Measurements from ENCODE around the gene CLDN20.
"Not testable (repeated sequence)": the region's sequence is repeated elsewhere in the genome, so short reads cannot be mapped to it uniquely, and the experiment has no call there.

Gene CLDN20

DNA sequence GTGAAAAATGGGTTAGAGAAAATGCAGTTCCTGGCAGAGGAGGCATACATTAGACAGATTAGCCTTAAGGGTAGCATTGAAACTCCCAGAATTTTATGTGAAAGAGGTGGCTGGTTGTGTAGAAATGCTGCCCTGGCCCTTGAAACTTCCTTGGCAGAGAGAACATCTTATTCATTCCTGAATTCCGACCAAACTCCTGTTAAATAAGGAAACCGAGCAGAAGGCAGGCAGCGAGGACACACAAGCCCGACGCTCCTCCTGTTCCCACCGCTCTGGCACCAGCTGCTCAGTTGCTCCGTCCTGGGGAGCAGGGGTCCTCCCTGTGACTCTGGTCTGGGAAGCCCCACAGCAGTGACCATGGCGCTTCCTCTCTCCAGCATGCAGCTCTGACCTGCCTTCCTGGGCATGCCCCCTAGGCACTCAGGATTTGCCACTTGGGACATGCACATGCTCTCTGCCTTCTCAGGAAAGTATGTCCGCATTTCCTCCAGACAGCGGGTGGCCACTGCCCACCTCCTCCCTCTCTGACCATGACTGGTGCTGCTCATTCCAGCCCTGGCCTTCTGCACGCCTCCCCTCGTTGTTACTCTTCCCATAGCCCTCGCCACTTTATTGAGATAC is 35.2 kb upstream of the CLDN20 start:
- H3K9me3 ChIP-seq, result no peaks in the 10 kb centered on the region
- H3K36me3 ChIP-seq, result no peaks in the 10 kb centered on the region
- peaks cover 0 to 25% (median 14%) of the 10 kb centered on the region in 4 donors for H3K4me1 ChIP-seq
- TF ChIP-seq, protein P1, sequence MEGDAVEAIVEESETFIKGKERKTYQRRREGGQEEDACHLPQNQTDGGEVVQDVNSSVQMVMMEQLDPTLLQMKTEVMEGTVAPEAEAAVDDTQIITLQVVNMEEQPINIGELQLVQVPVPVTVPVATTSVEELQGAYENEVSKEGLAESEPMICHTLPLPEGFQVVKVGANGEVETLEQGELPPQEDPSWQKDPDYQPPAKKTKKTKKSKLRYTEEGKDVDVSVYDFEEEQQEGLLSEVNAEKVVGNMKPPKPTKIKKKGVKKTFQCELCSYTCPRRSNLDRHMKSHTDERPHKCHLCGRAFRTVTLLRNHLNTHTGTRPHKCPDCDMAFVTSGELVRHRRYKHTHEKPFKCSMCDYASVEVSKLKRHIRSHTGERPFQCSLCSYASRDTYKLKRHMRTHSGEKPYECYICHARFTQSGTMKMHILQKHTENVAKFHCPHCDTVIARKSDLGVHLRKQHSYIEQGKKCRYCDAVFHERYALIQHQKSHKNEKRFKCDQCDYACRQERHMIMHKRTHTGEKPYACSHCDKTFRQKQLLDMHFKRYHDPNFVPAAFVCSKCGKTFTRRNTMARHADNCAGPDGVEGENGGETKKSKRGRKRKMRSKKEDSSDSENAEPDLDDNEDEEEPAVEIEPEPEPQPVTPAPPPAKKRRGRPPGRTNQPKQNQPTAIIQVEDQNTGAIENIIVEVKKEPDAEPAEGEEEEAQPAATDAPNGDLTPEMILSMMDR (IDR thresholded peaks at IDR 0.05), result no peak
- peak overlapping the region; percentile 75 to 80 for H3K27ac ChIP-seq
- DNase-seq, result no peak
- H3K27me3 ChIP-seq, result no peaks in the 10 kb centered on the region
- intact Hi-C loops (cut with DNase I; ENCODE audit: low total_unique reads), result no loop called here
- peak overlapping the region; percentile 33 to 45 for H3K4me3 ChIP-seq

DNA sequence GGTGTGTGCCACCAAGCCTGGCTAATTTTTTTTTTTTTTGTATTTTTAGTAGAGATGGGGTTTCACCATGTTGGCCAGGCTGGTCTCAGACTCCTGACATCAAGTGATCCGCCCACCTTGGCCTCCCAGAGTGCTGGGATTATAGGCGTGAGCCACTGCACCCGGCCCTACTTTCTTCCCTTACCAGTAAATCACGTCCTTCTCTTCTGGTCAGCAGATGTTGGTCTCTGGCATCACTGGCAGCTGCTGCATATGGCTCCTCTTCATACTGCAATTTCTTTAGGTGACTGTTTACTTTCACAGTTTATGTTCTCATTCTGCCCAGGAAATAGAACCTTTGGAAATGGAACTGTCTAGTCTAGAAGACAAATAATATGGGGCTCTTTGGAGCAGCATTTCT is 32.8 kb upstream of the CLDN20 start:
- H3K9me3 ChIP-seq; H3K27me3 ChIP-seq; H3K36me3 ChIP-seq; DNase-seq; H3K27ac ChIP-seq; H3K4me3 ChIP-seq; intact Hi-C loops (cut with DNase I; ENCODE audit: low total_unique reads): not testable (repeated sequence)
- peaks cover 0 to 36% (median 20%) of the 10 kb centered on the region in 4 donors for H3K4me1 ChIP-seq

DNA sequence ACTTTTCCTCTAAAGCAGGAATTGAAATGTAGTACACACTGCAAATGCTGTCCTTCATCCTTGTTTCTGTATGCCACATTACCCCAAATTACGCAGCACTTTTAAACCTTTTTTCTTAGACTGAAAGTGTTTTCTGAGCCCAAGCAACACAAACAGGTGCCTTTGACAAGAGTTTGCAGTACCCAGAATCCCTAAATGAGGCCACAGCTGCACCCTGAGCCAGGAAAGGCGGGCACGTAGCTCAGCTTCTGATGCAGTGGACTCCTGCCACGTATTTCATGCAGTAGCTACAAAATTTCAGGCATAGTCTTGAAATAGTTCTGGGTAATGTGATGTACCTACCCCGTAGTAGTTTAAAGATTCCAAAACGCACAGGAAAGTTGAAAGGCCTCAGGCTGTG is 31.0 kb upstream of the CLDN20 start:
- H3K27ac ChIP-seq, result no peak overlapping the region
- H3K9me3 ChIP-seq, result no peaks in the 10 kb centered on the region
- TF ChIP-seq, protein P1 (IDR thresholded peaks at IDR 0.05), result no peak
- no peak for DNase-seq
- H3K4me1 ChIP-seq, result peaks cover 0 to 32% (median 18%) of the 10 kb centered on the region in 4 donors
- H3K27me3 ChIP-seq, result no peaks in the 10 kb centered on the region
- intact Hi-C loops (cut with DNase I; ENCODE audit: low total_unique reads), result no loop called here
- H3K4me3 ChIP-seq, result no peak overlapping the region
- no peaks in the 10 kb centered on the region for H3K36me3 ChIP-seq

DNA sequence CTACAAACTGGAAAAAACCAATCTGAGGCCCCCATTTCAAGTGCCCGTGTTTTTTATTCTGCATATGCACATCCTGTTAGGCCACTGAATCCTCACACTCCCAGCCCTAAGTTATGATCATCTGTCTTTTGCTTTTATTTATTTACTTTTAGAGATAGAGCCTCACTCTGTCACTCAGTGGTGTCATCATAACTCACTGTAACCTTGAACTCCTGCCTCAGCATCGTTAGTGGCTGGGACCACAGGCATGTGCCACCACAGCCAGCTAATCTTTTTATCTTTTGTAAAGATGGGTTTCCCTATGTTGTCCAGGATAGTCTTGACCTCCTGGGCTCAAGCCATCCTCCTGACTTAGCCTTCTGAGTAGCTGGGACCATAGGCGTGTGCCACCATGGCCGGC is 29.6 kb upstream of the CLDN20 start:
- Histone ChIP-seq H3K4me3 (no peak overlapping the region), H3K27ac (peak overlapping the region in 1 of 2 donors; percentile 21), H3K9me3 (no peaks in the 10 kb centered on the region), H3K4me1 (peaks cover 0 to 19% (median 7%) of the 10 kb centered on the region in 4 donors), H3K36me3 (no peaks in the 10 kb centered on the region), H3K27me3 (no peaks in the 10 kb centered on the region)
- intact Hi-C loops (cut with DNase I; ENCODE audit: low total_unique reads), result no loop called here
- TF ChIP-seq, protein P1 (IDR thresholded peaks at IDR 0.05), result no peak
- DNase-seq, result no peak

DNA sequence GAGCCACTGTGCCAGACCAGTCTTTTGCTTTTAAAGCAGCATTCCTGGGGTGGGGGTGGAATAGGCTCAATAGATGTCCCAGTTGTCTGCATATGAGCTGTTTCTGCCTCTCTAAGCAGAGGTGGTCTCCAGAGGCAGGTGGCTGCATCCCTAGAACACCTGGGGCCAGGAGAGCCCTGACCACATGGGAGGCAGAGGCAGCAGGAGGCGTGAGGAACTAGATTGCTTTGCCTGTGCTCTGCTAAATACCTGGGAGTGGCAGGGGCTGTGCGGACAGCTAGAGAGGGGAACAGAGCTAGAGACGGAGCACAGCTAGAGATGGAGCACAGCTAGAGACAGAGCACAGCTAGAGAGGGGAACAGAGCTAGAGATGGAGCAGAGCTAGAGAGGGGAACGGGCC is 29.1 kb upstream of the CLDN20 start:
- intact Hi-C loops (cut with DNase I; ENCODE audit: low total_unique reads), result no loop called here
- H3K4me1 ChIP-seq, result peaks cover 0 to 16% (median 6%) of the 10 kb centered on the region in 4 donors
- H3K36me3 ChIP-seq, result no peaks in the 10 kb centered on the region
- TF ChIP-seq, protein P1 (IDR thresholded peaks at IDR 0.05), result no peak
- H3K27me3 ChIP-seq, result no peaks in the 10 kb centered on the region
- H3K4me3 ChIP-seq, result no peak overlapping the region
- peak overlapping the region; percentile 0 to 21 for H3K27ac ChIP-seq
- no peak for DNase-seq
- H3K9me3 ChIP-seq, result no peaks in the 10 kb centered on the region

DNA sequence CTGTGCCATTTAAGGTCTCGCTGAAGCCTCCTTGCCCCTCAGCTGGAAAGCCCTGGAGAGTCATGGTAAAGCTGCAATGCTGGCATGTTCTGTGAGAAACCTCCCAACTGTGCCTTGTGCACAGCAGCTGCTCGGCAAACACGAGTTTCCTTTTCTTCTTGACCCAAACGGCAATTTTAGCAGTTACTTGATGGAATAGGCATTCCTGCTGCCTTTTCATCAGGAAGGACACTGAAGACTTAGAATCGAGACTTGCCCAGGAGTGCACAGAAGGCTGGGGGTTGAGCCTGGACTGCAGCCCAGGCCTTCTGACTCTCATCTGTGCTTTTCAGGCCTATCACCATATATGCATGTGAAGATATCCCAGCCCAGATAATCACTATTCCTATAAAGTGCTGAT is 28.7 kb upstream of the CLDN20 start:
- Histone ChIP-seq H3K9me3 (no peaks in the 10 kb centered on the region), H3K4me3 (no peak overlapping the region), H3K27ac (peak overlapping the region; percentile 0 to 21), H3K4me1 (peaks cover 0 to 16% (median 6%) of the 10 kb centered on the region in 4 donors), H3K36me3 (no peaks in the 10 kb centered on the region), H3K27me3 (no peaks in the 10 kb centered on the region)
- DNase-seq, result no peak
- TF ChIP-seq, protein P1 (IDR thresholded peaks at IDR 0.05), result no peak
- intact Hi-C loops (cut with DNase I; ENCODE audit: low total_unique reads), result no loop called here

Measured in tibial artery (tissue), 4 donors.